ENCODE data around the gene CTCF.
A peak's percentile ranks its signal among the peaks of the same experiment; 100 is the strongest.

Gene CTCF

DNA sequence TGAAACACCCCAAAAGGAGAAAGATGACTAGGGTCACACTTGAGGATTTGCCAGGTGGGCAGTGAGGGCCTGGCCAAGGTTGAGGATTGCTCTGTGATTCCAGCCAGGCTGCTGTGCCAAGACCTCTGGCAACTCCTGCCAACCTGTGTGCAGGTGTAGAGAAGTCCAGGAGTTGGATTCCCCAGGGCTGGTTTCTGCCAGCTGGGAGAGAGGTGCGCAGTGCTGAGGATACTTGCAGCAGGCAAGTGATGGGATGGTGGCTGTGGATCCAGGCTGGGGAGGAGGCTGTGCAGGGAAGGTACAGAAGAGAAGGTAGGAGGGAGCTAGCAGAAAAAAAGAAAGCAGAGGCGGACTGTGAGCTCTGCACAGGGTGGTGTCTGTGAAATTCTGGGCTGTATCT lies 27.1 kb upstream of the CTCF start:
- no peak for DNase-seq (ENCODE audit: low read depth, low spot score)

DNA sequence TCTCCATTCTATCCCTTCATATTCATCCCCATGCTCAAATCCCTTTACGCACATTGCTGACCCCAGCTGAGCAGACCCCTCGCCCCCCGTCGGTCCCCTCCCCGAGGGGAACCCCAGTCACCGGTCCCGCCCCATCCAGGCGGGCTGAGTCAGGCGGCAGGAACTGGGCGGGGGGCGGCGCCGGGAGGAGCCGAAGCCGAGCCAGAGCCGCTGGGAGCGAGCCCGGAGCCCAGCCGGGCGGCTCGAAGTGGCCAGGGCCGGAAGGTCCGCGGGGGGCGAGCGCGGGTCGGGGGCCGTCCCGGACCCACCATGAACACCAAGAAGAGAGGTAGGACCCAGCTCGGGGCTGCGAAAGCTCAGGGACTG lies 25.1 kb upstream of the CTCF start:
- no peak for DNase-seq (ENCODE audit: low read depth, low spot score)

DNA sequence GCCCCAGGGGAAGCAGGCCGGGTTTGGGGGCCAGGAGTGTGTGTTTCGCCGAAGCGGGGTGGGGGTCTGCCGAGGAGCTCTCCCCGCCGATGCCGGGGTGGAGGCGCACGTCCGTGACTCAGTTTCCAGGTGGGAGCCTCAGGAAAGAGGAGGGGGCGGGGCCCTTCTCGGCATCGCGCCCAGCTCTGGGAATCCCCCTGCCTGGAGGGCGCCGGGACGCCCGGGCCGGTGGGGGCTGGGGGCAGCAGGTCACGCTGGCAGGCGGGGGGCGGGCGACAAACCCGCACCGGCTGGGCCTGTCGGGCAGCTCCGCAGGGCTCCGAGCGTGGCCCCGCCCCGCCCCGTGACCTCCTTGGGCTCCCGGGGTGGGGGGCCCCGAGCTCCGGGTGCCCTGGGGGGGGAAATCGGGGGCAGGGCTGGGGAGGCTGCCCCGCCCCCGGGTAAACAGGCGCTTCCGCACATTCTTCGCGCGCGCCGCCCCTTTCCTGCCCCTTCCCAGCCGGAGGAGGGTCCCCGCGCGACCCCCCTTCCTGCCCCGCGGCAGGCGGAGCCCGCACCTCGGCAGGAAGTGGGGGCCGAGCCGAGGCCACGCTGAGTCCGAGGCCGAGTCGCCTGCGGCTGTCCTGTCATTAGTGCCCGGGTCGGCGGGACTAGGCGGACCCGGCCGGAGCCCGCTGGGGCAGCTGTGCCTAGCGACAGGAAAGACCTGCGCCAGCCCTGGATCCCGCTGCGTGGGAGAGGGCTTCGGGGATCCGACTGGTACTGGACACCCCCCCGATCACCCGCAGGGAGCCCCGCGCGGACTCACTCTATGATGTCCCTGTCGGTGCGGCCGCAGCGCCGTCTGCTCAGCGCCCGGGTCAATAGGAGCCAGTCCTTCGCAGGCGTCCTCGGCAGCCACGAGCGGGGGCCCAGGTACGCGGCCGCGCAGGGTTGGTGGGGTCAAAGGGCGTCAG lies 24.4 kb upstream of the CTCF start:
- DNase-seq (ENCODE audit: low read depth, low spot score): no peak

DNA sequence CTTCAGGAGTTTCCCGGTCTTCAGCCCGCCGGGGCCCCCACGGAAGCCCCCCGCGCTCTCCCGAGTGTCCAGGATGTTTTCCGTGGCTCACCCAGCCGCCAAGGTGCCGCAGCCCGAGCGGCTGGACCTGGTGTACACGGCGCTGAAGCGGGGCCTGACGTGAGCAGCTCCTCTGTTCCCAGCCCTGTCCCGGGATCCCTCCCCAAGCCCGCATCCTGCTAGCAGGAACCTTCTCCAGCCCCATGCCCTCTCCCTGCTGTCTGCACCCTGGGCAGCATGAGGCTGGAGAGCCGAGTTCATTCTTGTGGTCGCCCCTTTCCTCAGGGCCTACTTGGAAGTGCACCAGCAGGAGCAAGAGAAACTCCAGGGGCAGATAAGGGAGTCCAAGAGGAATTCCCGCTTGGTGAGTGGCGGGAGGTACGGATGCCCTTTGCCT lies 23.6 kb upstream of the CTCF start:
- no peak for DNase-seq (ENCODE audit: low read depth, low spot score)

DNA sequence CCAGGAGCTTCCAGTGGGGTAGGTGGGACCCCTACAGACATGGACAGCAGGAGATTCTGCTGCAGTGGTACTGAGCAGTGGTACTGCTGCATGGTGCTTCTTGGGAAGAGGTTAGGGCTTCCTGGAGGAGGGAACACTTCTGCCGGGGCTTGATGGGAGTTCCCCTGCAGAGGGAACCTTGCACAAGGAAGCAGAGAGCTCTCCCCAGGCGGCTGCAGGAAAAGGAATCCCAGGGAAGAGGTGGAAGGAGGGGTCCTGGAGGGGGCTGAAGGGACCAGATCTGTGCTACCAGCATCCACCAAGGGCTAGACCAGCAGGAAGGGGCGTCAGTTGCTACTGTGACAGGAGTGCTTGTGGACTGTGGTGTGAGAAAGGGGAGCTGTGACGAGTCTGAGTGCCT lies 23.1 kb upstream of the CTCF start:
- DNase-seq (ENCODE audit: low read depth, low spot score): no peak

DNA sequence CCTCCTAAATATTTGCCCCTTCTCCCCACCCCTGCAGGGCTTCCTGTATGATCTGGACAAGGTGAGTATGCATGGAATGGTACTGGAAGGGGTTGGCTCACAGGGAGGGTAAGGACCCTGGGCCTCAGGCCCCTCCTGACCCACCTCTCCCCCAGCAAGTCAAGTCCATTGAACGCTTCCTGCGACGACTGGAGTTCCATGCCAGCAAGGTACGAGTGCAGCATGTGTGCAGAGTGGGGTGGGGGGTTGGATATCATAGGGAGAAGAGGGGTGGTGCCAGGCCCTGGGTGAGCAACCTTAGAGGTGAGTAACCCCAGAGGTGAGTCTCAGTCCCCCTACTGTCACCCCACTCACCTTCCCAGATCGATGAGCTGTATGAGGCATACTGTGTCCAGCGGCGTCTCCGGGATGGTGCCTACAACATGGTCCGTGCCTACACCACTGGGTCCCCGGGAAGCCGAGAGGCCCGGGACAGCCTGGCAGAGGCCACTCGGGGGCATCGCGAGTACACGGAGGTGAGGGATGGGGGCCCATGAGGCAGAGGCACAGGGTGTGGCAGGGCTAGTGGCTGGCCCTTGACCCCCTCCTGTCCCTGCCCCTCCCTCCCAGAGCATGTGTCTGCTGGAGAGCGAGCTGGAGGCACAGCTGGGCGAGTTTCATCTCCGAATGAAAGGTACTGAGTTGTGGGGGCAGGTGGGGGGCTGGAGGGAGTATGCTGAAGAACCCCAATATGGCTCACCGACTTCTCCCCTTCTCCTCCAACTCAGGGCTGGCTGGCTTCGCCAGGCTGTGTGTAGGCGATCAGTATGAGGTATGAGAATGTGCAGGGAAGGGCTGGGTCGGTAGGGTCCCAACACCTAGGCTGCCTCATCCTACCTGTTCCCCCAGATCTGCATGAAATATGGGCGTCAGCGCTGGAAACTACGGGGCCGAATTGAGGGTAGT lies 22.4 kb upstream of the CTCF start:
- DNase-seq (ENCODE audit: low read depth, low spot score): no peak

DNA sequence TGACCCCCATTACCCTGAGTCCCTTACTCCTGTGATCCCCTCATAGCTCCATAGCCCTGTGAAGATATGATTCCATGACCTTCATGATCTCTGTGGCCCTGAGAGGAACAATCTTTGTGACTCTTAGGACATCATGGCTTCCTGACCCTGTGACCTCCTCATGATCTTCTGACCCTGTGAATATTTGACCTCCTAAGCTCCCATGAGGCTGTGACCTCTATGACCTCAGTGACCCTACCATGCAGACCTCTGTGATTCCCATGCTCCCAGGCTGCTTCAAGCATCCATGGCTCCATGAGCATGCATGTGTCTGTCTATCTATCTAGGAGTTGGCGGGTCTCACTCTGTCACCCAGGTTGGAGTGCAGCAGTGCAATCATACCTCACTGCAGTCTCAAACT lies 21.6 kb upstream of the CTCF start:
- DNase-seq (ENCODE audit: low read depth, low spot score): no peak

DNA sequence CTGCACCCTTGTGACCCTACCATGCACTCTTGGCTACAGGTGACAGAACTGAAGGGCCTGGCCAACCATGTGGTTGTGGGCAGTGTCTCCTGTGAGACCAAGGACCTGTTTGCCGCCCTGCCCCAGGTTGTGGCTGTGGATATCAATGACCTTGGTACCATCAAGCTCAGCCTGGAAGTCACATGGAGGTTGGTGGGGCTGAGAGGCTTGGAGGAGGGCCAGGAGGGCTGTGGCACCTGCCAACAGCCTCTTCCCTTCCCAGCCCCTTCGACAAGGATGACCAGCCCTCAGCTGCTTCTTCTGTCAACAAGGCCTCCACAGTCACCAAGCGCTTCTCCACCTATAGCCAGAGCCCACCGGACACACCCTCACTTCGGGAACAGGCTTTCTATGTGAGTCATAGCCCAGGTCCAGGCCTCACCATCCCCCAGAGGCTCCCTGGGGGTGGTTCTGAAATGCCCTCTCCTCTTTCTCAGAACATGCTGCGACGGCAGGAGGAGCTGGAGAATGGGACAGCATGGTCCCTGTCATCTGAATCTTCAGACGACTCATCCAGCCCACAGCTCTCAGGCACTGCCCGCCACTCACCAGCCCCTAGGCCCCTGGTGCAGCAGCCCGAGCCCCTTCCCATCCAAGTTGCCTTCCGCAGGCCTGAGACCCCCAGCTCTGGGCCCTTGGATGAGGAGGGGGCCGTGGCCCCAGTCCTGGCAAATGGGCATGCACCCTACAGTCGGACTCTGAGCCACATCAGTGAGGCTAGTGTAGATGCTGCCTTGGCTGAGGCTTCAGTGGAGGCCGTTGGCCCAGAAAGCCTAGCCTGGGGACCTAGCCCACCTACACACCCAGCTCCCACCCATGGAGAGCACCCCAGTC lies 20.7 kb upstream of the CTCF start:
- no peak for DNase-seq (ENCODE audit: low read depth, low spot score)

DNA sequence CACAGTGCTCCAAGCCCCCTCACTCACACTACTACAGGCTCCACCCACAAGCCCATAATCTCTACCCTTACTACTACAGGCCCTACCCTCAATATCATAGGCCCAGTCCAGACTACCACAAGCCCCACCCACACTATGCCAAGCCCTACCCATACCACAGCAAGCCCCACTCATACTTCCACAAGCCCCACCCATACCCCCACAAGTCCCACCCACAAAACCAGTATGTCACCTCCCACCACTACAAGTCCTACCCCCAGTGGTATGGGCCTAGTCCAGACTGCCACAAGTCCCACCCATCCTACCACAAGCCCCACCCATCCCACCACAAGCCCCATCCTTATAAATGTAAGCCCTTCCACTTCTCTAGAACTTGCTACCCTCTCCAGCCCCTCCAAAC lies 19.9 kb upstream of the CTCF start:
- no peak for DNase-seq (ENCODE audit: low read depth, low spot score)

DNA sequence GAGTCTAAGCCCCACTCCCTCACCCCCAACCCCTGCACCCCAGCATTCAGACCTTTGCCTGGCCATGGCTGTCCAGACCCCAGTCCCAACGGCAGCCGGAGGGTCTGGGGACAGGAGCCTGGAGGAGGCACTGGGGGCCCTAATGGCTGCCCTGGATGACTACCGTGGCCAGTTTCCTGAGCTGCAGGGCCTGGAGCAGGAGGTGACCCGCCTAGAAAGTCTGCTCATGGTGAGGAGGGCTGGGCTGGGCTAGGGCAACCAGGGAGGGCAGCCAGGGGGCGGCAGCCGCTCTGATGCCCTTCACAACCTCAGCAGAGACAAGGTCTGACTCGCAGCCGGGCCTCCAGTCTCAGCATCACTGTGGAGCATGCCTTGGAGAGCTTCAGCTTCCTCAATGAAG lies 19.3 kb upstream of the CTCF start:
- DNase-seq (ENCODE audit: low read depth, low spot score): no peak

DNA sequence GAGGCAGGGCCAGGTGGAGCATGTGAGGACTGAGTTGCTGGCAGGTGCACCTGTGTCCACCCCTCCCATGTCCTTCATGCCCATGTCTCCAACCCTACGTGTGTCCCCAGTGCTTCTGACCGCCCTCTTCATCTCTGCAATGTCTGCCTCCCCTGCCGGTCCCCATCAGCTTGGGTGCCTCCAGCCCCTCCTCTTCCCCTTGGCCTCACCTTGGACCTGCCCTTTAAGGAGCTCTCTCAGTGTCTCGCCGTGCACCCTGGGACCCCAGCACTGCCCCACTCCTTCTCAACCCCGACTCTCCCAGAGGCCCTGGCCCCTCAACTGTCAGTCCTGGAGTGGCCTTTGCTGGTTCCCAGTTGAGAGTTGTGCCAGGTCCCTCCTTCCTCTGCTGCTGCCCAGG lies 18.7 kb upstream of the CTCF start:
- DNase-seq (ENCODE audit: low read depth, low spot score): no peak

DNA sequence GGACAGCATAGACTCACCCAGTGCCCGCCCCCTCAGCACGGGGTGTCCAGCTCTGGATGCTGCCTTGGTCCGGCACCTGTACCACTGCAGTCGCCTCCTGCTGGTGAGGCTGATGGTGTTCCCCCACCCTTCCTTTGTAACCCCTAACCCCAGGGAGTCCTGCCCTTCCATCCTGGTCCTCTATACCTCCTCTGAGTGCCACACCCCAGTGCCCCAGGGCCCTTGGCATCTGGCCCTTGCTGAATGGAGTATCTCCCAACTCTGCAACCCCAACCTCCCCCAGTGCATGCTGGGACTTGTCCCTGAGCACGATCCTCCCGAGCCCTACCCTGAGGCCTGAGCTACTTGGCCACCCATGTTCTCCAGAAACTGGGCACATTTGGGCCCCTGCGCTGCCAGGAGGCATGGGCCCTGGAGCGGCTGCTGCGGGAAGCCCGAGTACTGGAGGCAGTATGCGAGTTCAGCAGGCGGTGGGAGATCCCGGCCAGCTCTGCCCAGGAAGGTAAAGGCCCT lies 17.9 kb upstream of the CTCF start:
- DNase-seq (ENCODE audit: low read depth, low spot score): no peak

DNA sequence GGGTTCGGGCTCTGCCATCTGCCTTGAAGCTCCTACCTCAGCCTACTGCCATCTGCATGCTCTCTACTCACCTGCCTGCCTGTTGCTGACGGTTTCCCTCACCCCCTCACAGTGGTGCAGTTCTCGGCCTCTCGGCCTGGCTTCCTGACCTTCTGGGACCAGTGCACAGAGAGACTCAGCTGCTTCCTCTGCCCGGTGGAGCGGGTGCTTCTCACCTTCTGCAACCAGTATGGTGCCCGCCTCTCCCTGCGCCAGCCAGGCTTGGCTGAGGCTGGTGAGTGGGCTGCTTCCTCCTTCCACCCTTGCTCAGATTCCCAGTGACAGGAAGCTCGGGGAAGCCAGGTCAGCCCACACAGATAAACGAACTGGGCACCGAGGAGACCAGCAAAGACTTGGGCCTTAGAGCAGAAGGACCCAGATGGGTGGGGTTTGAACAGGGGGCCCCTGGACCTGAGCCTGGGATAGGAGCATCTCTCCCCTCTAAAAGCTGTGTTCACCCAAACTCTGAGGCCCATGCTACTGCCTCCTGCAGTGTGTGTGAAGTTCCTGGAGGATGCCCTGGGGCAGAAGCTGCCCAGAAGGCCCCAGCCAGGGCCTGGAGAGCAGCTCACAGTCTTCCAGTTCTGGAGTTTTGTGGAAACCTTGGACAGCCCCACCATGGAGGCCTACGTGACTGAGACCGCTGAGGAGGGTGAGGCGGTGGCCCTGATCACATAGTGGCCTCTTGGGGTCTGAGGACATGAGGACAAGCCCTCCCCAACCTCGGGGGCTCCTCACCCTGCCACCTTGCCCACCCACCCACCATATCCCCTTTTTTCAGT lies 17.3 kb upstream of the CTCF start:
- DNase-seq (ENCODE audit: low read depth, low spot score): no peak

DNA sequence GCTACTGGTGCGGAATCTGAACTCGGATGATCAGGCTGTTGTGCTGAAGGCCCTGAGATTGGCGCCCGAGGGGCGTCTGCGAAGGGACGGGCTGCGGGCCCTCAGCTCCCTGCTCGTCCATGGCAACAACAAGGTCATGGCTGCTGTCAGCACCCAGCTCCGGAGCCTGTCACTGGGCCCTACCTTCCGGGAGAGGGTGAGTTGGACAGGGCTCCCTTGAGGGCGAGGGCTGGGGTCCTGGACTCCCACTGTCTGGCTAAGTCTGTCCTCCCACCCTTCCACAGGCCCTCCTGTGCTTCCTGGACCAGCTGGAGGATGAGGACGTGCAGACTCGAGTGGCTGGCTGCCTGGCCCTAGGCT lies 16.7 kb upstream of the CTCF start:
- no peak for DNase-seq (ENCODE audit: low read depth, low spot score)

DNA sequence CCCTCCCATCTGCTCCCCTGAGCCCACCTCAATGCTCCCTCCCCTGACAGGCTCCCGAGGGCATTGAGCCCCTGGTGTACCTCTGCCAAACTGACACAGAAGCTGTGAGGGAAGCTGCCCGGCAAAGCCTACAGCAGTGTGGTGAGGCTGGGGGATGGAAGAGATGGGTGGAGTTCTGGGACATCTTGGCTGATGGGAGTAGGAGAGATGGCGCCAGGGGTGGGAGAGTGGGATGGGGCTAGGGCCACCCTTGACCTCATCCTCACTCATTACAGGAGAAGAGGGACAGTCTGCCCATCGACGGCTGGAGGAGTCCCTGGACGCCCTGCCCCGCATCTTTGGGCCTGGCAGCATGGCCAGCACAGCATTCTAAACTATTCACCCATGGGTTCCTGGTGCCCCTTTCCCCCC lies 16.2 kb upstream of the CTCF start:
- DNase-seq (ENCODE audit: low read depth, low spot score): no peak

DNA sequence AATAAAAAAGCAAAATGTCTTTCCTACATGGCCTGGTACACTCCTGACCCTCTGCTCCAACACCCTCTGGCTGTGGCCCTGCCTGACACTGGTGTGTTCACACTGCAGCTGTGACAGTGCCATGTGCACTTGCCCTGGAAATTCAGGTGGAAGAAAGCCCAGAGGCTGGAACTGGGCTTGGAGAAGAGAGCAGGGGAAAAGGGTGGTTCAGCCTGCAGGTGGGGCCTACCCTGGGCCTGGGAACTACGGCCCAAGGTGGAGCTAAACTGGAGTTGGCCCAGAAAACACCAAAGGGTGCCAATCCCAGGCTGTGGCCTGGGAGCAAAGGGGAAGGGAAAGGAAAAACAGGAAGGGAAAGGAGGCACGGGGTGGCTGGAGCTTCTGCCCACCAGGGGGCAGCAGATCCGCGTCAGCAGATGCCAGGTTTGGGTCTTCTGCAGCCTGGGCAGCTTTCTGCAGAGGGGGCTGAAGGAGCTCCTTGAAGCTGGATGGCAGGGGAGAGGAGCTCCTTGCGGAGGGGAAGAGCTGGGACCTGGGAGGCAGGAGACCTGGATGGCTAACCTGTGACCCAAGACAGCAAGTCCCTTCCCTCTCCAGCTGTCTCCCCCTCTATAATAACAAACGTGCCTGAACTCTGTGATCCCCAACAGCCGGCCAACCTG lies 15.4 kb upstream of the CTCF start:
- DNase-seq (ENCODE audit: low read depth, low spot score): peak; percentile 27

DNA sequence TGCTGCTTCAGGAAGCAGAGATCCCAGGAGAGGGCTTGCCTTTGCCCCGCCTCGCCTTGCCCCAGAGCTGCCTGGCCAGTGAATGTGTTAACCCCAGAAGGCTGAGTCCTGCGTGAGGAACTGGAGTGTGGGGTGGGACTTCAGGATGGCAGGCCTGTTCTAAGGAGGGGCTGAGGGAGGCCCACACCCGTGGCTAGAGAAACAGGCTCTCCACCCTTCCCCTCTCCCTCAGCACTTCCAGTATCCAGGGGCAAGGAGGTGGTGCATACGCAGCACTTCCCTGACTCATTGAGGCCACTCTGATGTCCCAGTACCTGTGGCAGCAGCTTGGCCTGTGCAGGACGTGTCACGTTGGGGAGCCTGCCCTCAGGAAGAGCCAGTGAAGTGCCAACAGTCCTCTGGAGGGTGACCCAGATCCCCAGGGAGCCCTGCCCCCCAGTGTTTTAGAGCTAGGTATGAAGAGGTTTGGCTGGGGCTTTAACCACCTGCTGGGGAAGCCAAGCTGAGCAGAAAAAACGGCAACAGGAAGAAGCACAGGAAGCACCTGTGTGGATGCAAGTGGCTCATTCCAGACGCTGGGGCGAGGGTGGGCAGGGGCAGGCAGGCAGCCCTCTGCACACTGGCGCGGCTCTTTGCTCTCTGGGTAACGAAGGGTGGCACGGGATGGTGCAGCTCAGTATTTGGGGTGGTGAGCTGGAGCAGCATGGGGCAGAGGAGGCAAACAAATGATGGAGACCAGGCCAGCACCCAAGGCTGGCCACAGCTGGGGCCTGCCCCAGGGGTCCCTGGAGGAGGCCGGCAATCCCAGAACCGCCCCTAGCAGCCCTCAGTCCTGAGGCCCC lies 14.7 kb upstream of the CTCF start:
- no peak for DNase-seq (ENCODE audit: low read depth, low spot score)

DNA sequence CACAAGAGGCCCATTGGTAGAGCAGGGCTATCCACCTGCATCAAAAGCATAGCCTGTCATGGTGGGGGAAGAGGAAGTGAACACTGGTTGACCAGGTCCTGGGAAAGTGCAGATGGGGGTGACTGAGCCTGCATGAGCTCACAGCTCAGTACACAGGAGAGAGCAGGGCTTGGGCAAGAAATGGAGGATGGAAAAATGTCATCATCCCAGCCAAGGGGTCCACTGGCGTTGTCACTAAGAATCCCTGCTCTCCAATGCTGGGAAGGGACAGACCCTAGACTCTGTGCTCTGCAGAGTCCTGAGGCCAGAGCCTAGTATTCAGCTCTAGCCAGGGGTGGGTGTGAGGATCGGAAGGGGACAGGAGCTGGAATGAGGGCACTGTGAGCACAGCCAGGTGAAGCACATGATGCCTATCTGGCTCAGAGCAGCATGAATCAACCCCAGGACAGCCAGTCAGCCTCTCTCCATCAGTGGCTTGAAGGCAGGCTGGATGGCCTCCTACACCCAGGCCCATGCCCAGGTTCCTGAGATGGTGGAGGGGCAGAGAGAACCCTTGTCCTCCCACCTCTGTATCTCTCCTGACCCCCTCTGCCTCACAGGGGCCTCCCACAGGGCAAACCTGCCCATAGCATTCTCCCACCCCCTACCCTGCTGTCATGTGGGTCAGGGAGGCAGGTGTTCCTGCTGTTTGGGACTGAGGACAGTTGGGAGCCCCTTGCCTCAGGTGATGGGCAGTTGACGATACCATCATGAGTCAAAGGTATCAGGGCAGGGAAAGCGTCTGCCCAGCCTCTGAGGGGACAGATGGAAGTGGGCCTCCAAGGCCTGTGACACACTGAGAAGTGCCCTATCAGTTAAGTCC lies 13.8 kb upstream of the CTCF start:
- no peak for DNase-seq (ENCODE audit: low read depth, low spot score)

Data from activated naive CD8-positive, alpha-beta T cell treated with anti-CD3 and anti-CD28 coated beads, Interleukin-2, amount 50 U/mL, for 16 hours (primary cell).